Measurements from ENCODE around the gene ANGPTL4.
A peak's percentile ranks its signal among the peaks of the same experiment; 100 is the strongest.

The ANGPTL4 gene

DNA sequence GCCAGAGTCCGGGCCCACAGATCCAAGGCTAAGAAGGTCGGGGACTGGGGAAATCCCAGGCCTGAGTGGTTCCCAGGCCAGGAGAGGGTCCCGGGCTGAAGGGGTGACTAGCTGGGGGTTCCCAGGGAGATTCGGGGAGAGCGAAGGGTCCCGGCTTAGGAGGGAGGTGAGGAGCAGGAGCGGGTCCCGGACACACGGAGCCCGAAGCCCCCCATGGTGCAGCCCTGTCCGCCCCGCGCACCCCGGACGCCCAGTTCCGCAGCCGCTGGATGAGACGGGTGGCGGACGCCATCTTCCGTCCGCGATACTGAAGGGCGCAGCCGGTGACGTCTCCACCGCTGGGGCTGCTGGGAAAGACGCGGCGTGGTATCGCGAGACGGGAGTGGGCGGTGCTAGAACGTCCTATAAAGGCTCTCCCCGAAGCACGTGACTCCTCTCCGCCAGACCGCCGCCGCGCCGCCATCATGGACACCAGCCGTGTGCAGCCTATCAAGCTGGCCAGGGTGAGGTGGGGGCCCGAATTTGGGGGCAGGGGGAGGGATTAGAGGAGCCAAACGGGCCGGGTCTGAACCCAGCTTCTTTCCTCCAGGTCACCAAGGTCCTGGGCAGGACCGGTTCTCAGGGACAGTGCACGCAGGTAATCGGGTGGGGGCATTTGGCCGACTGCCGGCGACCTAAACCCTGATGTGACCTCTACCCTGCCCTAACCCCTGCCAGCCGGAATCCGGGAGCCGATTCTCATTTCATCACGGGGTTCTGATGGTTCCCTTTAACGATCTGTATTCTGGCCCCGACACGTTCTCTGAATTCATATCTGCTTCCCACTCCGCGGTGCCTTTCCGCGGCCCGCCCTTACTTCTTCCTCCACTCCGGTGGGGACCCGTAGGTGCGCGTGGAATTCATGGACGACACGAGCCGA is 42.6 kb upstream of the ANGPTL4 start, which contains the start of the genes NDUFA7 and RPS28:
NDUFA7 (minus strand) TSS at position 309 of the 919 bp plus-strand sequence; CDS start at position 292, 17 bp downstream.
RPS28 (plus strand) TSS at position 430 of the 919 bp plus-strand sequence; CDS start at position 465, 35 bp downstream.
- peak within 1 kb of the TSS; percentile 94 for H3K4me3 ChIP-seq (ENCODE audit: low read depth, low read length)
- DNase-seq (ENCODE audit: low read depth, low spot score): peak; percentile 95
- in situ Hi-C loops (cut with HindIII; ENCODE audit: low sequenced_read_pairs): no loop called here
- TF ChIP-seq, protein P1, sequence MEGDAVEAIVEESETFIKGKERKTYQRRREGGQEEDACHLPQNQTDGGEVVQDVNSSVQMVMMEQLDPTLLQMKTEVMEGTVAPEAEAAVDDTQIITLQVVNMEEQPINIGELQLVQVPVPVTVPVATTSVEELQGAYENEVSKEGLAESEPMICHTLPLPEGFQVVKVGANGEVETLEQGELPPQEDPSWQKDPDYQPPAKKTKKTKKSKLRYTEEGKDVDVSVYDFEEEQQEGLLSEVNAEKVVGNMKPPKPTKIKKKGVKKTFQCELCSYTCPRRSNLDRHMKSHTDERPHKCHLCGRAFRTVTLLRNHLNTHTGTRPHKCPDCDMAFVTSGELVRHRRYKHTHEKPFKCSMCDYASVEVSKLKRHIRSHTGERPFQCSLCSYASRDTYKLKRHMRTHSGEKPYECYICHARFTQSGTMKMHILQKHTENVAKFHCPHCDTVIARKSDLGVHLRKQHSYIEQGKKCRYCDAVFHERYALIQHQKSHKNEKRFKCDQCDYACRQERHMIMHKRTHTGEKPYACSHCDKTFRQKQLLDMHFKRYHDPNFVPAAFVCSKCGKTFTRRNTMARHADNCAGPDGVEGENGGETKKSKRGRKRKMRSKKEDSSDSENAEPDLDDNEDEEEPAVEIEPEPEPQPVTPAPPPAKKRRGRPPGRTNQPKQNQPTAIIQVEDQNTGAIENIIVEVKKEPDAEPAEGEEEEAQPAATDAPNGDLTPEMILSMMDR (IDR thresholded peaks at IDR 0.05; ENCODE audit: low read depth, low read length): peak; percentile 24

DNA sequence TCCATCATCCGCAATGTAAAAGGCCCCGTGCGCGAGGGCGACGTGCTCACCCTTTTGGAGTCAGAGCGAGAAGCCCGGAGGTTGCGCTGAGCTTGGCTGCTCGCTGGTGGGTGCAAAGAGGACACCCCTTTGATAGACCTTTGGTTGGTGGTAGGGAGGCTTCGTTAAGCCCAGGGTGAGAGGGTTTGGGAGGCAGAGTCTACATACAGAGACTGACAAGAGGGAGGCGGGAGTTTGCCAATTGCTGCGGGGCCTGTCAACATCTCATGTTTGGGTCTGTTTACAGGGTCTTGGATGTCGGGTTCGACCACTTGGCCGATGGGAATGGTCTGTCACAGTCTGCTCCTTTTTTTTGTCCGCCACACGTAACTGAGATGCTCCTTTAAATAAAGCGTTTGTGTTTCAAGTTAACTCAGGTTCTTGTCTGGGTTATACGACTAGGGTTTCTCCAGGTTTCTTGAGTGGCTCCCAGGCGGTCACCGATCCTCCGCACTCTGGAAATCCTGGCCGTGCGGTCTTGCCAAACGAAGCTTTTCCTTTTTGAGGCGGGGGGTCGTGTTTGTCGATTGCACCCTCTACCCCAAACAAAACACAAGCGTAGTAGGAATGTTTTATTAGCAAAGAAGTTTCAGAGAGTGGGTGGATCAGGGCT is 41.8 kb upstream of the ANGPTL4 start:
- TF ChIP-seq, protein P1 (IDR thresholded peaks at IDR 0.05; ENCODE audit: low read depth, low read length): no peak
- H3K4me3 ChIP-seq (ENCODE audit: low read depth, low read length): peak overlapping the region; percentile 94
- in situ Hi-C loops (cut with HindIII; ENCODE audit: low sequenced_read_pairs): no loop called here
- DNase-seq (ENCODE audit: low read depth, low spot score): no peak

DNA sequence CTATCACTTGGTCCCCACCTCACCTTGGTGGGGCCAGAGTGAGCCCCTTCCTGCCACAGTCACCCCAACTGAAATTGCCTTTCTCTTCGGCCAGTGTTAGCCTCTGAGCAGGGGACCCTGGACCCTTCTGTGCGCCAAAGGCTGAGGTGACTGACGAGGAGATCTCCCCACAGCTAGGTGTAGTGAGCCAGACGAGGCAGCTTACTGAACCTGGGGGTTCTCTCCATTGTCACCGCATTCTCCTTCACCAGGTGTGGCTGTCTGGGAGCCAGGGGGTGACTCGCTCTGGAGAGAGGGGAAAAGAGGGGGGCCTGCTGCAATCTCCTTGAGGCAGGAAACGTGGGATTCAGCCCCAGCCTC is 41.3 kb upstream of the ANGPTL4 start:
- DNase-seq (ENCODE audit: low read depth, low spot score): no peak
- in situ Hi-C loops (cut with HindIII; ENCODE audit: low sequenced_read_pairs): no loop called here
- TF ChIP-seq, protein P1 (IDR thresholded peaks at IDR 0.05; ENCODE audit: low read depth, low read length): no peak
- peak overlapping the region; percentile 94 for H3K4me3 ChIP-seq (ENCODE audit: low read depth, low read length)

DNA sequence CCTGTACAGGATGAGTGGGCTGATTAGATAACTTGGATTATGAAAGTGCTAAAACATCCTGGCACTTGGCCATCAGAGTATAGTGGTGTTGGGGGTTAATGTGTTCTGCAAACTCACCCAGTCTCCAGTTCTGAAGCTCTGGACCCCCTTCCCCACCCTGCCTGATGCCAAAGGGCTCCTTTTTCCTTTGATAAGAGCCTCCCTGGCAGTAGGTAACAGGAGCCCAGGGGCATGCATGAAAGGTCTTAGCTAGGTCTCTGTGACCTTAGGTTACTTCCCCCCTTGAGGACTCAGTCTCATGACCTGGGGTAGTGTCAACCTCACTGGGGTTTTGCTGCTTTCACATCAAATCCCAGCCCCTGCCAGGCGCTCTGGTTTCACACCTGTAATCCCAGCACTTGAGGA is 40.2 kb upstream of the ANGPTL4 start:
- DNase-seq (ENCODE audit: low read depth, low spot score): no peak
- in situ Hi-C loops (cut with HindIII; ENCODE audit: low sequenced_read_pairs): no loop called here

DNA sequence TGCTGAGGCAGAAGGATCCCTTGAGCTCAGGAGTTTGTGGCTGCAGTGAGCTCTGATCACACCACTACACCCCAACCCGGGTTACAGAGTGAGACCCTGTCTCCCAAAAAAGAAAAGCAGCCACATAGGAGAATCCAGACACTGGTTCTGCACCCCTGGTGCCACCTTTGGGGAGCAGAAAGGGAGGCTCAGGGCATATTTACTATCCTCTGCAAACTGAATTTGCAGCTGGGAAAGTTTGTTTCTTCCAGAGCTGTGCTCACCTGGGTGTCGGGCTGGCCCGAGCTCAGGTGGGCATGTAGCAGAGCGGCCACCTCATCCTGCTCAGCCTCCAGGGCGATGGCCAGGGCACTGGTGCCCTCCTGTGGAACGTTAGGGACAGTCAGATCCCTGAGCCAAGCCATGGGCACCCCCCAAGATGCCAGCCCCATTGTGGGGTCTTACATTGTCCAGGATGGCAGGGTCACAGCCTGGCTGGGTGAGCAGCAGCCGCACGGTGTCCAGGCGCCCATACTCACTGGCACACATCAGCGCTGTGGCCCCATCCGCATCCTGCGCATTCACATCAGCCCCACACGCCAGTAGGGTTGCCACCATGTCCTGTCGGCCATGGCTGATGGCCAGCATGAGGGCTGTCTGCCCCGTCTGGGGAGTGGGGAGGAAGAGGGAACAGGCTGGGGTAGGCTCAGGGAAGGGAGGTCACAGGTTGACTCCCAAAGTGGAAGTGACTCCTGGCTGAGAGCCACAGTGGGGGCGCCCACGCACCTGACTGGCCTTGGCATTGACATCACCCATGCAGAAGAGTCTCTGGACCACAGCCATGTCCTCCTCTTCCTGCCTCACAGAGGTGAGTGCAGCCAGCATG is 39.5 kb upstream of the ANGPTL4 start:
- no peak overlapping the region for H3K4me3 ChIP-seq (ENCODE audit: low read depth, low read length)
- TF ChIP-seq, protein P1 (IDR thresholded peaks at IDR 0.05; ENCODE audit: low read depth, low read length): no peak
- in situ Hi-C loops (cut with HindIII; ENCODE audit: low sequenced_read_pairs): no loop called here
- no peak for DNase-seq (ENCODE audit: low read depth, low spot score)

More for the DNA sequence above, 40.2 kb upstream of the ANGPTL4 start:
- H3K4me3 ChIP-seq (ENCODE audit: low read depth, low read length): no peak overlapping the region
- TF ChIP-seq, protein P1 (IDR thresholded peaks at IDR 0.05; ENCODE audit: low read depth, low read length): no peak

DNA sequence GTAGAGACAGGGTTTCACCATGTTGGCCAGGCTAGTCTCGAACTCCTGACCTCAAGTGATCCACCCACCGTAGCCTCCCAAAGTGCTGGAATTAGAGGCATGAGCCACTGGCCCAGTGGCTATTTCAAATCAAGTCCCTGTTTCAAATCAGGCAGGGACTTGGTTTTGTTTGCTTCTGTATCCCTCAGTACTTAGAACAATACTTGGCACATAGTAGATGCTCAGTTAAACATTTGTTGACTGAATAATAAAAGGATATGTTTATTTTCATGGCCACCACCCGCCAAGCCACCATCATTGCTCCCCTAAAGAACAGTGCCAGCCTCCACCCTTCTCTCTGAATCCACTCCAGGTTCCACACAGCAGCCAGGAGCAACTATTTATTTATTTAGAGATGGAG is 38.5 kb upstream of the ANGPTL4 start:
- TF ChIP-seq, protein P1 (IDR thresholded peaks at IDR 0.05; ENCODE audit: low read depth, low read length): no peak
- no peak overlapping the region for H3K4me3 ChIP-seq (ENCODE audit: low read depth, low read length)
- no peak for DNase-seq (ENCODE audit: low read depth, low spot score)
- in situ Hi-C loops (cut with HindIII; ENCODE audit: low sequenced_read_pairs): no loop called here

Data from astrocyte of the spinal cord (primary cell).